Measurements from ENCODE around the gene IFNA16.
"Not testable (repeated sequence)": the region's sequence is repeated elsewhere in the genome, so short reads cannot be mapped to it uniquely, and the experiment has no call there.

Gene IFNA16

GRCh38 chr9:21217211-21217610 lies at the start of gene IFNA16:
Gene IFNA16 (minus strand): TSS chr9:21217311. CDS start chr9:21217305, 6 bp downstream.
- not testable (repeated sequence) for DNase-seq

- no peak for DNase-seq
Observed at GRCh38 chr9:21265421-21266189, 48.5 kb upstream of the IFNA16 start.

GRCh38 chr9:21255538-21256212 lies 38.6 kb upstream of the IFNA16 start:
- no peak for DNase-seq

DNA sequence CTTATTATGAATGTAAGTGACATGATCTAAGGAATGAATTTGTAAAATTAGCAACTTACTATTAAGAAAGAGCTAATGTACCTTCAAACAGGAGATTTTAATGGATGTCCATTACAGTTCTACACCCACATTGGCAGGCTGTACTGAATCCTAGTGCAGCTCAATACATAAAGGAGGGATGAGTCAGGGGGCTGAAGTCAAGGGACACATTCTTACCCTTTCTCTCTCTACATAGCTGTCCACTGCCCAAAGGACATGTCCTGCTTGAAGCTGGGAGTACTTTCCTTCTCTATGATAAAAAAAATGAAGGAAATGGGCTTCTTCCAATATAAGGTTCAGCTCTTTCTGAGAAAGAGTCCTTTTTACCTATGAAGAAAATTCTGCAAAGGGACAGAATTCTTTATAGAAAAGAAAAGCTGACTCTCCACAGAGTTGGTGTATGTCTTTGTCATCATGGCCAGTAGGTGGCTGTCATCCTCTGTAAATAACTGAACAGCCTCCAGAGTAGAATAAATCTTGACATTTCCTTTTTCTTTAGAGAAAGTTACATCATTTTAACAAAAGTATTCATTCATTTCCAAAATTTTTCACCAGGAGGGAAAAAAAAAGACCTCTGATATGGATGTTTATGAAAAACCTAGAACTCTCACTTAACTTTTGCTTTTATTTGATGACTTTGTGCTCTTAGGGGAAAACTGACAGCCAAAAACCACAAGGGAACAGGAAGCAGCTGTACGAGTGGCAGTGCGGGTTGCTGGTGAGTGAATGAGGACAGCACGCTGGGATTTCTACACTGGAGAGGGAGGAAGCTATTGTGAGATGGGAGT lies 35.8 kb upstream of the IFNA16 start:
- no peak for DNase-seq

GRCh38 chr9:21251638-21252037 lies 34.5 kb upstream of the IFNA16 start:
- no peak for DNase-seq

DNA sequence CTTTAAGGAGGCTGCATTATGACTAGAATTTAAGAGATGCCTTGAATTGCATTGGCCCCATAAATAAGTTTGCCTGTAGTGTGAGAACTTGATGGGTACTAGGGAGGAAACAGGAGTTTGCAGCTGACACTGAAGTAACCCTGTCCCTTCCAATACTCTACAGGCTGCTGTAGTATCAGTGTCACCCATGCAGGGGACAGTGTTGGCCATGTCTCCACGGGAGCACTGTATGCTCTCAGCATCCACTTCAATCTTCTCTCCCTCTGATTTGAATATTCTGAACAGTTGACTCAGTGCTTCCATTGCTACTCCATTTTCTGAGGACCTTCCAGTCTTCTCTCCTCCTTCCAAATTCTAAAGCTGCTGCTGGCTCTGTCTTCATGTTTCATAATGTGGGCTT lies 34.1 kb upstream of the IFNA16 start:
- no peak for DNase-seq

GRCh38 chr9:21244836-21245235 lies 27.7 kb upstream of the IFNA16 start:
- DNase-seq = no peak

DNA sequence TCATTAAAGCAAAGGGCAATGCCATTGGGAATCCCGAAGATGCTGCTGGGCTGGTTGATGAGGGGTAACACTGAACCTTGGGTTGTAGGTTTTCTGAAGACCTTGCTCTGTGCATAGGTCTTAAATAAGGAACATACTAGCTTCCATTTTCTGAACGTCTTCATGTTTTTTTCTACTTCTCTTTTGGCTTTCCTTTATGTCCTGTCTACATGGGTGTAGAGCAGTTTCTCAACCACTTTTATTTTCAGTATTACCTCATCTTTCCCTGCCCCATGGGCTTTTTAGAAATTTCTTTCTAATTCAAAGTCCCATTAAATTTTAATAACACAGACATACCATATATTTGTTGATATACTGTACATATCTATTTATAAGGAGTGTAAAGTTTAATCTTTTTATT lies 22.8 kb upstream of the IFNA16 start, which contains the start of gene IFNA14:
Gene IFNA14 (minus strand): TSS at position 95 of the 400 bp plus-strand sequence. CDS start 70 bp downstream, at position 25.
- no peak for DNase-seq

DNA sequence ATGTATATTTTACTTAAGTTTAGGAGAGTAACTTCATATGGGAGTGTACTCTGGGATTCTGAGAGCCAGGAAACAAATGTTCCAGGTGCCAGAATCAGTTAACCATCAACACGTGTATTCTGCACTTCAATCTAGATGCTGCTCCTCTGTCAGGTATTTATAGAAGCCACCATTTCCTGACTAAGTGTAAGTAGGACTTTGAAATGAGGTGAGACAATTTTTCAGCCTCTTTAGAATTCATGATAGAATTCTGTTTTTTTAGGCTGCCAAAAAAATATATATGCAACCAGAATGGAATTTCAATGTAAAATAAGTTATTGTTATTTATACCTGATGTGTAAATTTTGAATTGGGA lies 19.2 kb upstream of the IFNA16 start:
- not testable (repeated sequence) for DNase-seq

GRCh38 chr9:21235468-21236359 lies 18.6 kb upstream of the IFNA16 start:
- peak; percentile 0 for DNase-seq

DNA sequence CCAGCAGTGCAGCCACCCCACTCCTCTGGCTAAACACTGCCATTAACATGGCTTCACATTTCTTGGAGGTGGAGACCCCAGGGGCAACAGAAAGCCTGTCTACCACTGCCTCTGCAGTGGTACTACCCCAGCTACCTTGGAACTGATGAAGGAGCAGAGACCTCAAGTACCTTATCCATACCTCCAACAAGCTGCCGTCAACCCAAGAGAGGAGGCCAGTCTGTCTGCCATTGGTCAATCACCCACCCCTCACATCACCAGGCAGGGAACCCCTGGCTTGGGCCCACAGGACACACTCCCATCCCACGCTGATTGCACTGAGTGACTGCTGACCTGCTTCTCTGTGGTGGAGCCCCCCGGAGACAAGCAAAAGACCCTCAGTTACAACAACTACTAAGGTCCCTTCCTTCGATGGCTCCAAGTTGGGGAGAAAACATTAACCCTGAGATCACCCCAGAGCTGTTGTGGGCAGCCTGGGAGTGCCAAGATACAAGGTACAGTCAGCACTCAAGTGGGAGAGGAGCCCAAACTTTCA lies 17.1 kb upstream of the IFNA16 start:
- no peak for DNase-seq

DNA sequence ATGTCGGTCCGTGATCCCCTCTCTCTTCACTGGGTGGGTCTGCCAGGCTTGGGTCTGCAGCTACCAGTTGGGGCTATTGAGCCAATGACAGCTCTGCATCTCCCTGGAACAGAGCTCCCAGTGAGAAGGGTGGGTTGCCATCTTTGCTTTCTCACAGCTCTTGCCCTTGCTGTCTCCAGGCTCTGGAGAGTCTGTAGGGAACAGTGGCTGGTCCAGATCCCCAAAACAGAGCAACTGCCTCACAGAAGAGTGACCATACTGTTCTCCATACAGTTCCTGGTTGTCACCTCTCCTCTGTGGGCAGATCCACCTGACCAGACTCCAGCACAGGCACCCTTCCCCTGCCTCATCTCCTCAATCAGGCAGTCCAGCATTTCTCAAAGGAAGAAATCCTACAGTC lies 16.1 kb upstream of the IFNA16 start:
- DNase-seq = no peak

- no peak for DNase-seq
Observed at GRCh38 chr9:21228122-21228521, 11.0 kb upstream of the IFNA16 start, which contains the start of gene IFNA17. Gene IFNA17 (minus strand): TSS chr9:21228222. CDS start chr9:21228173, 49 bp downstream.

GRCh38 chr9:21213411-21214326 lies 3.4 kb downstream of the IFNA16 start:
- not testable (repeated sequence) for DNase-seq

GRCh38 chr9:21212160-21212559 lies 5.0 kb downstream of the IFNA16 start:
- DNase-seq = not testable (repeated sequence)

GRCh38 chr9:21210782-21211181 lies 6.3 kb downstream of the IFNA16 start:
- DNase-seq = not testable (repeated sequence)

GRCh38 chr9:21210311-21210710 lies 6.8 kb downstream of the IFNA16 start:
- DNase-seq = no peak

GRCh38 chr9:21207043-21207442 lies 10.1 kb downstream of the IFNA16 start, which contains the start of gene IFNA10:
Gene IFNA10 (minus strand): TSS chr9:21207143. CDS start chr9:21207097, 46 bp downstream.
- DNase-seq = not testable (repeated sequence)

DNA sequence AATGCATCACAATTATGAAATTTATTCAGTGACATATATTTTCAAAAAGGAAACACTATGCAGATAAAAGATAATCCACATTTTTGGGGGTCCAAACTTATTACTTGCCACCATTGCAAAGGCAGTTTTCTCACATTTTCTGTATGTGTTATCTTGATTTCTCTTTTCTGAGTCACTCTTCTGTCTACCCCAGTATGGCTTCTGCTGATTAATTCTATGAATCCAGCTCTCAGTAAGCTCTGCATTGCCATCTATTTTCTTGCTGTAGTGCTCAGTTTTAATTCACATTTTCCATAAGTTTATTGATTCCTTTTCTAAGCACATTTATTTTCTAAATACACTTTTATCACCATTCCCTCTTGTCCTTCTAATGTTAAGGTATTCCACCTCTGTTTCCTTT lies 11.9 kb downstream of the IFNA16 start:
- DNase-seq = no peak

DNA sequence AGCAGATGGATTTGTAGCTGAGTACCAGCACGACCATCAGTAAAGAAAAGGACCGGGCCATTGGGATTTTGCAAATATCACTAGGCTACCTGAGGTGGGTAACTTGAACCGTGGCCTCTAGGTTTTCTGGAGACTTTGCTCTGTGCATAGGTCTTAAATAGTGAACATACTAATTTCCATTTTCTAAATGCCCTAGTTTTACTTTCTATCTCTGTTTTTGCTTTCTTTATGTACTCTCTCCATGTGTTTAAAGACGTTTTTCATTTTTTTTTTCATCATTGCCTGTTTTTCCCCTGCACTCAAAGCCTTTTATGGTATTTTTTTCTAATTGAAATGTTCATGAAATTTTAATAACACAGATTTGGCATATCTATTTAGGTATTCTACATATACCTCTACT lies 15.0 kb downstream of the IFNA16 start, which contains the start of gene IFNA7:
Gene IFNA7 (minus strand): TSS at position 101 of the 400 bp plus-strand sequence. CDS start 40 bp downstream, at position 61.
- DNase-seq = not testable (repeated sequence)

All from NCI-H1436 treated with DMSO at 0.1 percent for 48 hours (cell line).